LNCaP clone FGC (cell line): ENCODE data around the gene KLHL29.

Experiments used
- DNase-seq: peaks from one replicate; pipeline ENCODE4 v3.0.0-alpha.2; 2011; ENCODE audit warnings: low read depth
- H3K4me3 ChIP-seq: 2 replicates; pipeline ENCODE4 v1.5.1; 2011; ENCODE audit warnings: mild to moderate bottlenecking, low read depth, low read length, control low read depth
- CTCF ChIP-seq: IDR thresholded peaks from 2 replicates; pipeline ENCODE4 v1.5.1; 2012; ENCODE audit warnings: mild to moderate bottlenecking; ENCODE audit not compliant: control insufficient read depth, insufficient read depth; ENCODE audit errors: extremely low read depth

The KLHL29 gene

DNA sequence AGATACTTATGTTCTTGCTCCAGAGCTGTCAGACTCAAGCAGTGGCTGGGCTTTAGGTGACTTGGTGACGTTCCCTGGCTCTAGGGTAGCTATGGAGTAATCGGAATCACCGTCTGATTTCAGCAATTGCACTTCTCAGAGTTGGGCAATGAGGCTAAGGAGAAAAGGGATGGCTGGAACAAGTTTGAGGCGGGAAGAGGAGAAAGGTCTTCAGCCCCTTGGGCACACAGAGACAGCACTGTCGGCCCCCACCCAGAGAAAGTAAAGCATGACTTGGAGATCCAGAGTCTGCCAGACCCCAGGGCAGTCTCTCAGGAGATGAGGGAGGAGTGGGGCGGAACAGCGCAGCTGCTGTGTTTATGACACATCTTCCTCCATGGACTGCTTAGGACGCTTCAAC lies 114.5 kb downstream of the KLHL29 start:
- no peak for DNase-seq
- TF ChIP-seq CTCF = no peak
- no peak overlapping the region for H3K4me3 ChIP-seq

DNA sequence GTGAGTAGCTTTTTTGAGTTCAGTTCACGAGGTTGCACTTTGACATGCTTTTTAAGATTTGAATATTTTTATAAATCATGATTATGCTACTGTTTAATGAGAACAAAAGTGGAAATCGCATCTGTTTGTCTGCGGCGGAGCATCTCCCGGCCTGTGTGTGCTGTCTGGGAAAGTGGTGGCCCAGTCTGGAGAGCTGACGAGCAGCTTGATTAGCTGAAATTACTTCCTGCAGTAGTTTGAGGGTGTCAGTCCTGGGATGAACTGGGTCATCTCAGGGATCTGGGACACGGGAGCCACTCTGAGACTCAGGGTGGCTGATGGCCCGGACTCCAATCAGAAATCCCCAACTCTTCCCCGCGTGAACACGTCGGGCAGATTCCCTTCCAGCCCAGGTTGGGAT lies 115.9 kb downstream of the KLHL29 start:
- H3K4me3 ChIP-seq = no peak overlapping the region
- DNase-seq = no peak
- TF ChIP-seq CTCF = no peak

DNA sequence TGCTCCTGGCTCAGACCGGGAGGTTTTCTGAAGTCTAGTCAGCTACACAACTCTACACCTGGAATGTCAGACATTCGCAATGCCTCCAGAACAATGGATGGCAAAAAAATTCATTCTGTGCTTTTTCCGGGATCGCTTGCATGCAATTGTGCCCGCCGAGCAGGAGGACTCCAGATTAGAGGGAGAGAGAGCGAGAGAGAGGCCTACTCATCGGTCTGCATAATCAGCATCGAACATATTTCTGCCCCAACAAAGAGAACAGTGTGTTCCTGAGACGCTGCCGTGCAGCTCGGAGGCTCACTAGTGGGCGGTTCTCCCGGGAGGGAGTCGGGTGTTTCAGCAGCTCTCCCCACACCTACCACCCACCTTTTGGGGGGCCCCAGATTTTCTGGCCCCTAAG lies 117.1 kb downstream of the KLHL29 start:
- H3K4me3 ChIP-seq = no peak overlapping the region
- no peak for DNase-seq
- TF ChIP-seq CTCF = no peak

DNA sequence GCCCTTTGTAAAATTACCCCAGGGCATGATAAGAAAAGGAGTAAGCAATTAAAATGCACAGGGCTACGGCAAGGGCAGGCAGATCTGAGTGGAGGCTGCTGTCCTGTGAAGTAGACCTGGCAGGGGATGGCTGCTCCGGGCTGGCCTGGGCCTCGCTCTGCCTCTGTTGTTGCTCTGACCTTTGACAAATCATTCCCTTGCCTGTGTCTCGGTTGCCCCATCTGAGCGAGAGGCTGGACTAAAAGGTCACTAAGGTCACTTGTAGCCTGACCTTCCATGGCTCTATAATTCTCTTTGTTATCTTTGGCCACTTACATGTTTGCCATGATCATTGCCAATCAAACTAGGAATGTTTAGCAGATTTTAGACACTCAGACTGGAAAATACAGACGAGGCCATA lies 118.1 kb downstream of the KLHL29 start:
- TF ChIP-seq CTCF = no peak
- DNase-seq = peak; percentile 11
- H3K4me3 ChIP-seq = no peak overlapping the region

DNA sequence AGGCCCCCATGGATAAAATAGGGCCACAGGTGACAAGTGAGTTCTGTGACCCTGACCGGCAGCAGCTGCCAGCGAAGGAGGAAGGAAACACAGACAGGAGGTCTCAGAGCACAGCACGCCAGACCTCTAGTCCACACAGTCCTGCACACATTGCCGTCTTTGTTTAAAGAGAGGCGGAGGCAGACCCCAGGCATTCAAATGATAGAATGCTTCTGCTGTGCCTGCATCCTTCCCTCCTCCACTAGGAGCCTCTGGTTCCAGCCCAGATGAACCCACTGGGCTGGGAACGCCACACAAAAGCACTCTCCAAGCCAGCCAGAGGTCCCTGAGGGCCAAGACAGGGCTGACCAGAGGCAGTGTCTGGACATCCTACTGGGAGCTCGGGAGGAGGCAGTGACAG lies 118.7 kb downstream of the KLHL29 start:
- no peak for DNase-seq
- TF ChIP-seq CTCF = no peak
- no peak overlapping the region for H3K4me3 ChIP-seq

- TF ChIP-seq CTCF = no peak
- no peak for DNase-seq
- H3K4me3 ChIP-seq = no peak overlapping the region
These were observed 119.6 kb downstream of the KLHL29 start for GRCh38 chr2:23504591-23504990.

GRCh38 chr2:23505218-23505983 lies 120.4 kb downstream of the KLHL29 start:
- DNase-seq = no peak
- H3K4me3 ChIP-seq = no peak overlapping the region
- TF ChIP-seq CTCF = no peak
